Type B pancreatic cell (in vitro differentiated cells): ENCODE results near the gene NDRG3. TPM values are rescaled to one million over a fixed set of nuclear protein-coding genes. Genes with fewer than 3 reads are reported as not detected.

Experiments used
- DNase-seq: peaks from one replicate; pipeline ENCODE4 v3.0.0; 2021; ENCODE audit warnings: mixed read lengths; ENCODE audit not compliant: unreplicated experiment; ENCODE audit errors: extremely low spot score
- H3K27ac Mint-ChIP-seq: 2 replicates; pipeline ENCODE4 v1.8.0; 2021; ENCODE audit warnings: mild to moderate bottlenecking, mixed read lengths
- H3K27me3 Mint-ChIP-seq: 2 replicates; pipeline ENCODE4 v1.8.0; 2021; ENCODE audit warnings: mixed read lengths
- H3K36me3 Mint-ChIP-seq: 2 replicates; pipeline ENCODE4 v1.8.0; 2021; ENCODE audit warnings: mixed read lengths
- H3K4me1 Mint-ChIP-seq: one replicate; pipeline ENCODE4 v1.8.0; 2021; ENCODE audit warnings: mixed read lengths; ENCODE audit not compliant: unreplicated experiment
- H3K4me3 Mint-ChIP-seq: 2 replicates; pipeline ENCODE4 v1.8.0; 2021; ENCODE audit warnings: mild to moderate bottlenecking, mixed read lengths
- H3K9me3 Mint-ChIP-seq: 2 replicates; pipeline ENCODE4 v1.8.0; 2021; ENCODE audit warnings: mixed read lengths
- long read RNA-seq: library from polyadenylated mRNA; unstranded; transcript quantifications from one replicate; pipeline ENCODE4 v2.0.0, GENCODE V29; 2020
- total RNA-seq: library from RNA; stranded (reverse); gene quantifications from 2 replicates; pipeline ENCODE4 v1.2.1, GENCODE V29; 2021; ENCODE audit warnings: low replicate concordance
- TF ChIP-seq, protein P1 (sequence below): fragments of 200-600 bp; sonication (generic); conservative IDR thresholded peaks from 2 replicates; pipeline ENCODE4 v1.5.0; 2021; ENCODE audit warnings: antibody characterized with exemption, mild to moderate bottlenecking

NDRG3 gene
- total RNA-seq, result 24.9 and 31.5 TPM in 2 replicates
- long read RNA-seq, transcript NDRG3-201 (16 exons, 2,964 nt), result major isoform, 20 of 39 reads
- long read RNA-seq, partial matches to known transcripts, result 14 of 39 reads
- long read RNA-seq, other reads (novel, unspliced or antisense), result 2 of 39 reads

DNA sequence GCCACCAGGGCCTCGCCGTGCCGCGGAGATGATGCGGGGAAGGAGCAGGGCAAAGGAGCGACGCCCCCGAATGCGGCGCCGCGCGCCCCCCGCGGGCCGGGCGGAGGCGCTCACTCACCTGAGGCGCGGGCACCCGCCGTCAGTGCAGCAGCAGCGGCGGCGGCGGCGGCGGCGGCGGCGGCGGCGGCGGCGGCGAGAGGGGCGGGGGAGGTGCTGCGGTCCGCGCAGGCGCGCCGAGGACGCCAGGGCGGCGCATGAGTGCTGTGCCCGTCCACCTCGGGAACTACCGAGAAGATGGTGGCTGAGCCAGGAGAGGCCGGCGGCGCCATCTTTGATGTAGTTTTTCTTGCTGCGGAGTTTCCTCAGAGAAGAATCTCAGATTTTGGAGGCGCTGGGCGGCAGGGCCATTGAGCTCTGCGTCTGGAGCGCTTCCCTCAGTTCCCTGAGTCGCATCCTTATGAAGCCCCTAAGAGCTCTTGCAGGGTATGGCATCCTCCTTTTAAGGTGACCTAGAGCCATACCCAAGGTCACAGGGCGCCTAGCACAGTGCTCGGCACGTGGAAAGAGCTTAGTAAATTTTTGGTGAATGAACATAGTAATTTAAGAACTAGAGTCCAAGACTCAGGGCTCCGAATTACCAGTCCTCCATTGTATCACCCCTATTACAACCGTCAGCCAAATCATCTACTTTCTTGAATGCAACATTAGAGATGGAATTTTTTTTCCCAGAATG, at the start of gene NDRG3:
TSS of gene NDRG3 (minus strand) at position 164 of the 733 bp plus-strand sequence. CDS start 24,355 bp downstream, outside the sequence.
- Mint-ChIP-seq H3K9me3 (no peaks in the 10 kb centered on the region), H3K4me3 (peak within 1 kb of the TSS; percentile 89), H3K27me3 (no peaks in the 10 kb centered on the region), H3K4me1 (peaks cover 14% of the 10 kb centered on the region), H3K36me3 (no peaks in the 10 kb centered on the region), H3K27ac (peak within 1 kb of the TSS; percentile 87)
- peak; percentile 92 for DNase-seq
- TF ChIP-seq, protein P1, sequence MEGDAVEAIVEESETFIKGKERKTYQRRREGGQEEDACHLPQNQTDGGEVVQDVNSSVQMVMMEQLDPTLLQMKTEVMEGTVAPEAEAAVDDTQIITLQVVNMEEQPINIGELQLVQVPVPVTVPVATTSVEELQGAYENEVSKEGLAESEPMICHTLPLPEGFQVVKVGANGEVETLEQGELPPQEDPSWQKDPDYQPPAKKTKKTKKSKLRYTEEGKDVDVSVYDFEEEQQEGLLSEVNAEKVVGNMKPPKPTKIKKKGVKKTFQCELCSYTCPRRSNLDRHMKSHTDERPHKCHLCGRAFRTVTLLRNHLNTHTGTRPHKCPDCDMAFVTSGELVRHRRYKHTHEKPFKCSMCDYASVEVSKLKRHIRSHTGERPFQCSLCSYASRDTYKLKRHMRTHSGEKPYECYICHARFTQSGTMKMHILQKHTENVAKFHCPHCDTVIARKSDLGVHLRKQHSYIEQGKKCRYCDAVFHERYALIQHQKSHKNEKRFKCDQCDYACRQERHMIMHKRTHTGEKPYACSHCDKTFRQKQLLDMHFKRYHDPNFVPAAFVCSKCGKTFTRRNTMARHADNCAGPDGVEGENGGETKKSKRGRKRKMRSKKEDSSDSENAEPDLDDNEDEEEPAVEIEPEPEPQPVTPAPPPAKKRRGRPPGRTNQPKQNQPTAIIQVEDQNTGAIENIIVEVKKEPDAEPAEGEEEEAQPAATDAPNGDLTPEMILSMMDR, result peak; percentile 24

DNA sequence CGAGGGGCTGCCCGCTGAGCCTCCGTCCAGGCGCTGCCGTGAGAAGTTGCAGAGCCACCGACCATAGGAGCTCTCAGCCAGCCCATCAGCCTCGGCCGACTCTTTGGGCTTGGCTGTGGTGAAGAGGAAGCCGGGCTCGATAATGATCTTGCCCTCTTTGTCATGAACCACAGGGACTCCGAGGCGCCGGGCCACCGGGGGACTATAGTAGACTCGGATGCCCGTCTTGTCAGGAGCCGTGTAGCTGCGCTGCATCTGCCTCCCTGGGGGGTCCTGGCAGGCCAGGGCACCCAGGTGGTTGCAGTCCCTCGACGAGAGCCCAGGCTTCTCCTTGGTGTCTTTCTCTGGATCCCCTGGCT, 48.2 kb upstream of the NDRG3 start:
- no peak overlapping the region for H3K4me3 Mint-ChIP-seq
- TF ChIP-seq, protein P1, result no peak
- no peaks in the 10 kb centered on the region for H3K9me3 Mint-ChIP-seq
- no peaks in the 10 kb centered on the region for H3K4me1 Mint-ChIP-seq
- no peak overlapping the region for H3K27ac Mint-ChIP-seq
- no peaks in the 10 kb centered on the region for H3K27me3 Mint-ChIP-seq
- H3K36me3 Mint-ChIP-seq, result peaks cover 18% of the 10 kb centered on the region
- DNase-seq, result no peak

DNA sequence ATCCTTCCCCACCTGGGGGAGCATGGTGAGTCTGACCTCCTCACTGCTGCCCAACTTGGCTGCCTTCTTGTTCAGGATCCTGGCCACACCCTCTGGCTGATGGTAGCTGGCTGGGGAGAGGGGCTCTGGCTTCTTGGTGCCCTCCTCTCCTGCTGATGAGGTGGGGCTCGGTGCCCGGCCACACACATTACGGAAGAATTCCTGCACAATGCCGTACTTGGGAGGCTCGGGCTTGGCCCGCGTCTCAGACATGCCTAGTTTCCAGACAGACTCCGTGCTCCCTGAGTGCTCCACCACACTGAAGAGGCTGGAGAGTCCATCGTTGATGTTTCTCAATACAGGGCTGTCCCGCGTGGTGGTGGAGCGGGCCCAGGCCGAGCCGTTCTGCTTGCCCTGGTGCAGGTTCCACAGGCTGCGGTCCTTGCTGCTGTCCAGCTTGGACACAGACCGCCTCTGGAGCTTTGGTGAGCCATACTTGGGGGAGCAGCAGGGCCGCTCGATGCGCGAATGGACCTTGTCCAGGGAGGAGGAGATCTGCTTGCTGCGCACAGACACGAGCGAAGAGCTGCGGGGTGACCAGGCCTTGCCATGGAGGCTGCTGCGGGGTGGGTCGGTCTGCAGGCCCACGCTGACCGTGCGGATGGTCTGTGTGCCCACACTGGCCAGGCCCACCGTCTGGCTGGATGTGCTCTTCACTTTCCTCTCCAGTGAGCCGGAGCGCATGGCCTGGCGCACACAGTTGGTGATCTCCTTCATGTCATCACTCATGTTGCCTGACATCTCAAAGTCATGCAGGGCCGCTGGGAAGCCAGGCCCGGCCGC, 47.6 kb upstream of the NDRG3 start:
- Mint-ChIP-seq H3K36me3 (peaks cover 15% of the 10 kb centered on the region), H3K4me1 (no peaks in the 10 kb centered on the region), H3K4me3 (no peak overlapping the region), H3K27me3 (no peaks in the 10 kb centered on the region), H3K27ac (no peak overlapping the region), H3K9me3 (no peaks in the 10 kb centered on the region)
- DNase-seq, result no peak
- TF ChIP-seq, protein P1, result no peak

DNA sequence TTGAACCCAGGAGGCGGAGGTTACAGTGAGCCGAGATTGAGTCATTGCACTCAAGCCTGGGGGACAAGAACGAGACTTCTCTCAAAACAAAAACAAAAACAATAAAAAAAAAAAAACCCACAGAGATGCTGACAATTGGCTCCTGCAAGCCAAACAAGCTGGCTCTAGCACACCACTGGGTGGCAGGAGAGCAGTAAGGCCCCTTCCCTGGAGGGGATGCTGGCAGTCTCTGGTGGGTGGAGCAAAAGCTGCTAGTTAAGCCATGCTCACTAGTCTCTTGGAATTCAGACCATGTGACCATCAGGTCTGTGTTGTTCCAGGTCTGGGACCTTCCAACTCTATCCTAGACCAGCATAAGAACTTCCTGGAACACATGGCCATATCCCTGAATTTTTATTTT, 46.5 kb upstream of the NDRG3 start:
- peaks cover 14% of the 10 kb centered on the region for H3K36me3 Mint-ChIP-seq
- H3K4me1 Mint-ChIP-seq, result no peaks in the 10 kb centered on the region
- DNase-seq, result no peak
- no peak overlapping the region for H3K27ac Mint-ChIP-seq
- H3K27me3 Mint-ChIP-seq, result no peaks in the 10 kb centered on the region
- no peak overlapping the region for H3K4me3 Mint-ChIP-seq
- no peaks in the 10 kb centered on the region for H3K9me3 Mint-ChIP-seq
- TF ChIP-seq, protein P1, result peak; percentile 53

DNA sequence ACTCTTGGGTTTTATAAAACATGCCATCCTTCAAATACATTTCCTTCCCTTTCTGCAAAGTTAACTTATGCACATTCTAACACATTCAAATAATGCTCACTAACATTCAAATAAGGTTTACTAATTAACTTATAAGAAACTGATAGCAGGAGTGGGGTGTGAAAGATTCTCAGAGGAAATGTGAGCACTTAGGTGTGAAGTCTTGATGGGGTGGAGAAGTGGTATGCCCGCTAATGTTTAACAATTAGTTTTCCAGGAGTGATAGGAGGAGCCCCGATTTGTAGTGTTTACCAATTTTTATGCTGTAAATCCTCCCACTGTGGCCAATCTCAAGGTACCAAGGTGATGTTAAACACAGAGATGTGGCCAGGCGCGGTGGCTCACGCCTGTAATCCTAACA, 46.0 kb upstream of the NDRG3 start:
- TF ChIP-seq, protein P1, result no peak
- no peak for DNase-seq
- Mint-ChIP-seq H3K4me3 (no peak overlapping the region), H3K4me1 (no peaks in the 10 kb centered on the region), H3K36me3 (peaks cover 15% of the 10 kb centered on the region), H3K9me3 (no peaks in the 10 kb centered on the region), H3K27me3 (no peaks in the 10 kb centered on the region), H3K27ac (no peak overlapping the region)
